HUES48 (cell line): Measurements from ENCODE around the gene FAM131B.
A peak's percentile ranks its signal among the peaks of the same experiment; 100 is the strongest.

Source experiments
- H3K27ac ChIP-seq: one replicate; pipeline ENCODE4 v1.7.0; 2013; ENCODE audit warnings: low read depth, low read length, inconsistent platforms
- H3K27me3 ChIP-seq: 2 replicates; pipeline ENCODE4 v1.6.1; 2013; ENCODE audit warnings: mild to moderate bottlenecking, low read length; ENCODE audit not compliant: control insufficient read depth, insufficient read depth
- H3K36me3 ChIP-seq: 2 replicates; pipeline ENCODE4 v1.6.1; 2013; ENCODE audit warnings: low read length; ENCODE audit not compliant: control insufficient read depth, insufficient read depth
- H3K4me1 ChIP-seq: 2 replicates; pipeline ENCODE4 v1.6.1; 2013; ENCODE audit warnings: mild to moderate bottlenecking, low read length; ENCODE audit not compliant: control insufficient read depth, insufficient read depth
- H3K4me3 ChIP-seq: 2 replicates; pipeline ENCODE4 v1.5.1; 2013; ENCODE audit warnings: mild to moderate bottlenecking, low read depth, low read length
- H3K9ac ChIP-seq: 2 replicates; pipeline ENCODE4 v1.6.1; 2013; ENCODE audit warnings: mild to moderate bottlenecking, low read depth, low read length, moderate library complexity
- H3K9me3 ChIP-seq: 2 replicates; pipeline ENCODE4 v1.6.1; 2013; ENCODE audit warnings: low read length; ENCODE audit not compliant: control insufficient read depth, insufficient read depth

FAM131B gene

DNA sequence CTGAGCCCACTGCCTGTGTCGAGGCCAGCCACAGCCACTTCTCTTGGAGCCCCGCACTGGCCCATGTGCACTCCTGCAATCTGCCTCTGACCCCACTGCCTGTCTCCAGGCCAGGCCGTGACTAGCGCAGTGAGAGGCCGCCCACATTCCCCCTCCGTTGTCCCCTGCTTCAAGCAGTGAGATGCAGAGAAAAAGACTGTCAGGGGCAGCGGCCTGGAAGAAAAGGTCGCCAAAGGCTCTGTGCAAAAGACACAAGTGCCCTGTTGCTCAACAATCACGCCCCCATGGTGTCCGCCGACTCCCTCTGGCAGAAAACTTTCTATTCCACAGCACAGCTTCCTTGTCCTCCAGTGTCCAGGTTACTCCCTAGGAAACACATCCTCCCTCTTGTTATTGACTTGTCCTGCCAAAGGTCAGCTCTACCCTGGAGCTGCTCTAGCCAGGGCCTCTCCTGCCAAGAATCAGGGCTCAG is 9.9 kb downstream of the FAM131B start:
- H3K27ac ChIP-seq: peak overlapping the region; percentile 35

GRCh38 chr7:143351574-143351973 is 10.9 kb downstream of the FAM131B start:
- H3K27me3 ChIP-seq: peaks cover 5% of the 10 kb centered on the region
- H3K4me1 ChIP-seq: no peaks in the 10 kb centered on the region; the same call in 1 of the 2 replicates
- no peaks in the 10 kb centered on the region for H3K9me3 ChIP-seq
- no peak overlapping the region for H3K27ac ChIP-seq
- no peak overlapping the region for H3K4me3 ChIP-seq
- peaks cover 10% of the 10 kb centered on the region for H3K36me3 ChIP-seq
- no peak overlapping the region for H3K9ac ChIP-seq

More for the DNA sequence above, 9.9 kb downstream of the FAM131B start:
- H3K4me1 ChIP-seq: no peaks in the 10 kb centered on the region; the same call in 1 of the 2 replicates
- no peaks in the 10 kb centered on the region for H3K9me3 ChIP-seq
- no peak overlapping the region for H3K9ac ChIP-seq
- no peaks in the 10 kb centered on the region for H3K27me3 ChIP-seq
- H3K36me3 ChIP-seq: peaks cover 17% of the 10 kb centered on the region
- H3K4me3 ChIP-seq: no peak overlapping the region

DNA sequence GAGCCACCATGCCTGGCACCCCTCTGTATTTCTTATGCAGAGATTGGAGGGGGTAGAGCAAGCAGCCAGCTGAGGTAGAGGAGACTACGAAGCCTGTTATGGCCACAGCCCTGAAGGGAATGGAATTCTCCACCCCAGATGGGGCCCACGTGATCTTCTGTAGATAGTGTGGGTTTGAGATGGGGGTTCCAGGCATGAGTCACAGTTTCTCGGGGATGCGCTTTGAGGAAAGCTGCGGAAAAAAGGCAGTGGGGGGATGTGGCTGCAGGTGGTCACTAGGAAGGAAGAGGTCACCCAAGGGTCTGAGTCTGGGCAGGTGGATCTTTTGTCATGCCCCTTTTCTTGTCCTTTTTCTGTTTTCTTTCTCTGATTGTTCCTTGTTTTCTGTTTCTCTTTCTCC is 11.5 kb downstream of the FAM131B start:
- Histone ChIP-seq H3K27me3 (peaks cover 9% of the 10 kb centered on the region), H3K36me3 (peaks cover 5% of the 10 kb centered on the region), H3K4me1 (no peaks in the 10 kb centered on the region; the same call in 1 of the 2 replicates)

GRCh38 chr7:143347950-143348349 is 14.6 kb downstream of the FAM131B start:
- Histone ChIP-seq H3K9ac (no peak overlapping the region), H3K36me3 (no peaks in the 10 kb centered on the region), H3K27me3 (peaks cover 9% of the 10 kb centered on the region), H3K27ac (no peak overlapping the region), H3K4me1 (peaks cover 4% of the 10 kb centered on the region), H3K4me3 (no peak overlapping the region), H3K9me3 (no peaks in the 10 kb centered on the region)

More for the DNA sequence above, 11.5 kb downstream of the FAM131B start:
- Histone ChIP-seq H3K9ac (no peak overlapping the region), H3K27ac (no peak overlapping the region), H3K4me3 (no peak overlapping the region), H3K9me3 (no peaks in the 10 kb centered on the region)

DNA sequence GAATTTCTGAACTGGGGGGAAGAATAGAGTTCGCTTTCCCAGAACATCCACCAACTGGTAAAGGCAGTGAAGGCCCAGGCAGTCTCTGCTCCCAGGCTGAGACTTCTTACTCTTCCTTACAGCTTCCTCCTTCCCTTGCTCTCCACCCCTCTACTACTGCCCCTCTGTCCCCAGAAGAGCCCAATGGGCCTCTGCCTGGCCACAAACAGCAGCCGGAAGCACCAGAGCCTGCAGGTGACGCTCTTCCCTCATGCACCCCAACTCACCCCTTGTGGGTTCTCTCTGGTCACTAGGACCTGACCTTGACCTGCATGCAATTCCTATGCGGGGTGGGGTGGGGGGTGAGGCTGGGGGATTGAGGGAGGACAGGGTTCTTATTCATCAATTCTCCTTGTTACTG is 16.5 kb downstream of the FAM131B start:
- H3K27me3 ChIP-seq: peaks cover 9% of the 10 kb centered on the region
- peaks cover 4% of the 10 kb centered on the region for H3K4me1 ChIP-seq
- no peaks in the 10 kb centered on the region for H3K36me3 ChIP-seq
- no peak overlapping the region for H3K9ac ChIP-seq
- no peaks in the 10 kb centered on the region for H3K9me3 ChIP-seq
- no peak overlapping the region for H3K27ac ChIP-seq
- peak overlapping the region; percentile 51; the same call in 1 of the 2 replicates for H3K4me3 ChIP-seq

DNA sequence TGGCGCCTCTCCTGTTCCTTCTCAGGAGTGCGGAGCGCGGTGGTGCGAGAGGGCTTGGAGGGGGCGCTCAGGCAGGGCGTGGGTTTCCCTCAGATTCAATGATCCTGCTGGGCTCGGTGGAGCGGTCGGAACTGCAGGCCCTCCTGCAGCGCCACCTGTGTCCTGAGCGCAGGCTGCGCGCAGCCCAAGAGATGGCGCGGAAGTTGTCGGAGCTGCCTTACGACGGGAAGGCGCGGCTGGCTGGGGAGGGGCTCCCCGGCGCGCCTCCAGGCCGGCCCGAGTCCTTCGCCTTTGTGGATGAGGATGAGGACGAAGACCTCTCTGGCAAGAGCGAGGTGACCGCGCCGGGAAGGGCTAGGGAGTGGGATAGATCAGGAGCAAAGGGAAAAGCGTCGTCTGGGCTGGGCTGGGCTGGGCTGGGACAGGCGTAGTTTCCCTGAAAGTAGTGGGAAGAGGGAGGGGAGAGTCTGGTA is 17.0 kb downstream of the FAM131B start:
- H3K27ac ChIP-seq: peak overlapping the region; percentile 29
- H3K36me3 ChIP-seq: no peaks in the 10 kb centered on the region
- H3K4me1 ChIP-seq: peaks cover 4% of the 10 kb centered on the region
- H3K9ac ChIP-seq: no peak overlapping the region
- H3K4me3 ChIP-seq: peak overlapping the region; percentile 51
- H3K27me3 ChIP-seq: peaks cover 9% of the 10 kb centered on the region
- no peaks in the 10 kb centered on the region for H3K9me3 ChIP-seq

GRCh38 chr7:143343596-143343995 is 18.9 kb downstream of the FAM131B start:
- no peak overlapping the region for H3K4me3 ChIP-seq
- no peaks in the 10 kb centered on the region for H3K9me3 ChIP-seq
- peaks cover 4% of the 10 kb centered on the region for H3K4me1 ChIP-seq
- H3K9ac ChIP-seq: no peak overlapping the region
- H3K27me3 ChIP-seq: peaks cover 9% of the 10 kb centered on the region
- H3K36me3 ChIP-seq: no peaks in the 10 kb centered on the region
- no peak overlapping the region for H3K27ac ChIP-seq

DNA sequence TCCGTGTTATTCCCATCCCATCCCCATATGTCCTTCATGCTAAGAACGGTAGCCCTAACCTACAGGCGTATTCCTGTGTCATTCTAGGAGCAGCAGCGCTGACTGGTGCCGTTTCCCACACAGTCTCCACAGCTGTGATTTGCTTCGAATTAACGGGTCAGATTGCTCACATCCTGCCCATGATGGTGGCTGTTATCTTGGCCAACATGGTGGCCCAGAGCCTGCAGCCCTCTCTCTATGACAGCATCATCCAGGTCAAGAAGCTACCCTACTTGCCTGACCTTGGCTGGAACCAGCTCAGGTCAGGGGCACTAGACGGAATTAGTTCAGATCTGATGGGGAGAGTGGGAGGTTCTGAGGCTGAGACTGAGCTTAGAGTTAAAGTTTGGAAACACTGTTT is 20.7 kb downstream of the FAM131B start:
- Histone ChIP-seq H3K4me3 (no peak overlapping the region), H3K27me3 (peaks cover 7% of the 10 kb centered on the region)

DNA sequence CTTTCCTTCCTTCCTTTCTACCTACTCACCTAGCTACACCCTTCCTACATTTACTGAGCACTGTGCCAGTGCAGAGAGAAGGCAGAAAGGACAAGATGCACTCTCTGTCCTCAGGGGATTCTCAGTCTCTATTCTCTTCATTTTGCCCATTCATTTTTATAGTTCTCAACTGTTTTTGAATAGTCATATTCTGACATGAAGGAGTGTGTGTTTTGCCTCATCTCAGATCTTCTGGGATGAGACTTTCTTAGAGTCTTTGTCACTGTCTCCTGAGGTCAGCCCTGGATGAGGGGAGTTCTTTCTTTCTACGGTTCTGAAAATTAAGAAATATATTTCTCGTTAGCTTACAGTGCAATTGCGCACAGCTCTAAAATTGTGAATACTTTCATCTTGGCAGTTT is 25.3 kb downstream of the FAM131B start:
- no peaks in the 10 kb centered on the region for H3K27me3 ChIP-seq
- H3K9ac ChIP-seq: no peak overlapping the region
- H3K27ac ChIP-seq: no peak overlapping the region
- no peaks in the 10 kb centered on the region for H3K4me1 ChIP-seq
- H3K9me3 ChIP-seq: no peaks in the 10 kb centered on the region
- no peaks in the 10 kb centered on the region for H3K36me3 ChIP-seq
- no peak overlapping the region for H3K4me3 ChIP-seq

More for the DNA sequence above, 20.7 kb downstream of the FAM131B start:
- Histone ChIP-seq H3K4me1 (peaks cover 4% of the 10 kb centered on the region), H3K9me3 (no peaks in the 10 kb centered on the region), H3K36me3 (no peaks in the 10 kb centered on the region), H3K27ac (no peak overlapping the region), H3K9ac (no peak overlapping the region)

- H3K27me3 ChIP-seq: no peaks in the 10 kb centered on the region
- no peak overlapping the region for H3K9ac ChIP-seq
- no peaks in the 10 kb centered on the region for H3K4me1 ChIP-seq
- H3K36me3 ChIP-seq: no peaks in the 10 kb centered on the region
- no peak overlapping the region for H3K27ac ChIP-seq
- H3K9me3 ChIP-seq: no peaks in the 10 kb centered on the region
- H3K4me3 ChIP-seq: no peak overlapping the region
Measured at GRCh38 chr7:143334244-143334643, 28.3 kb downstream of the FAM131B start.

DNA sequence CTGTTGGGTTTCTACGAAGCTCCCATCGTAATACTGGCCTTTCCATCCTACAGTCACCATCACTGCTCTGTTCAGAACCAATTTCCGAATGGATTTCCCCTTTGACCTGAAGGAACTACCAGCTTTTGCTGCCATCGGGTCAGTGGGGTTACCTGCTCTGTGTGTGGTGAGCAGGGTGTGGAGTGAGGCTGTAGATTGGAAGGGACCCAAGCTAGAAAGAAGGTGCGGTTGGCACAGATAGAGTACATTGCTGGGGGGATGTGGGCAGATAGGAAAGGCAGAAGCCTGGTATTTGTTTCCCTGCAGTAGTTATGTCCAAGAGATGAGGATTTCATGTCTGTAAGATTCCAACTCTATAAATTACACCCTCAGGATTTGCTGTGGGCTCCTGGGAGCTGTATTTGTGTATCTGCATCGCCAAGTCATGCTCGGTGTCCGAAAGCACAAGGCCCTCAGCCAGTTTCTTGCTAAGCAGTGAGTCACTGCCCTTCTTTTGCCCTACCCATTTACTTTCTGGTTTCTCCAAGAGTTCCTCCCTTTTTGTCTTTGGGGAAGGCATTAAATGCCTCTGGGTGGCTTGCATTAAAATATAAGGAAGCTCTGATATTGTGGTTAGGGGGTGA is 31.2 kb downstream of the FAM131B start:
- Histone ChIP-seq H3K9me3 (no peaks in the 10 kb centered on the region), H3K4me3 (no peak overlapping the region), H3K9ac (no peak overlapping the region), H3K27me3 (no peaks in the 10 kb centered on the region), H3K27ac (no peak overlapping the region), H3K36me3 (no peaks in the 10 kb centered on the region), H3K4me1 (no peaks in the 10 kb centered on the region)
